Breast epithelium (tissue), 3 donors: ENCODE measurements around the gene DNMT3L.
"Not testable (repeated sequence)": the region's sequence is repeated elsewhere in the genome, so short reads cannot be mapped to it uniquely, and the experiment has no call there.

Experiments used
- POLR2AphosphoS5 ChIP-seq, 3 donors: sonication (generic); formaldehyde crosslinking; IDR thresholded peaks; one replicate each; pipeline ENCODE4 v1.6.1; 2017; ENCODE audit warnings: antibody characterized with exemption in 3 of 3
- TF ChIP-seq, protein P1 (sequence below), 3 donors: fragments of 450-650 bp; IDR thresholded peaks; one replicate each; pipeline ENCODE4 v1.5.1; 2016 to 2017; ENCODE audit warnings: antibody characterized with exemption in 3 of 3, mild to moderate bottlenecking in 3 of 3, moderate library complexity in 3 of 3

DNA sequence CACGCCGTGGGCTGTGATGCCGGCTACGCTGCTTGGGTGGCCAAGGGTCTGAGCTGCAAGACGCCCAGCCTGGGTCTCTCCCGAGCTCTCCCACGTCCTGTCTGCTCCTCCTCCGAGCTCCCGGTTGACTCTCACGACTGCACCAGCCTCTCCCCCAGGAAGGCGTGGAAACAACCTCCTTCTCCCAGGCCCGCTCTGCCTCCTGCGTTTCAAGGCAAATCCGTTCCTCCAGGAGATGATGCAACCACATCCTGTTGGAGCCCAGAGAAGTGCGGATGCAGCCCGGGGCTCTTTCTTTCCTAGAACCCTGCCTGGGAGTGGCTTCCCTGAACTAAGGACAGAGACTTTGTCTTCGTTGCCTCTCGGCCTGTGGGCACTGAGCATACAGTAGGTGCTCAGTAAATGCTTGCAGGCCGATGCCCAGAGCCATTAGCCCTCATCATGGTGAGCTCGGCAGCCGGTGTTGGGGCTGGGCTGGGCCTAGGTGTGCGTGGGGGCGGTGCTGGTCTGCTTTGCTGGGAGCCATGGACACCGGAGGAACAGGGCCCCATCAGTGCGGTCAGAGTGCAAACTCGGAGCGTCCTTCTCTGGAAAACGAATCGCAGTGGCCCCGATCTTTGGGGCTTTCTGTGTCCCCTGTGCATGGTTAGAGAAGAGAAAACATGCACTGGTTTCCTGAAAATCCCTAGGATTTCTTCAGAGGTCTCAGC lies 59.0 kb downstream of the DNMT3L start:
- TF ChIP-seq, protein P1, sequence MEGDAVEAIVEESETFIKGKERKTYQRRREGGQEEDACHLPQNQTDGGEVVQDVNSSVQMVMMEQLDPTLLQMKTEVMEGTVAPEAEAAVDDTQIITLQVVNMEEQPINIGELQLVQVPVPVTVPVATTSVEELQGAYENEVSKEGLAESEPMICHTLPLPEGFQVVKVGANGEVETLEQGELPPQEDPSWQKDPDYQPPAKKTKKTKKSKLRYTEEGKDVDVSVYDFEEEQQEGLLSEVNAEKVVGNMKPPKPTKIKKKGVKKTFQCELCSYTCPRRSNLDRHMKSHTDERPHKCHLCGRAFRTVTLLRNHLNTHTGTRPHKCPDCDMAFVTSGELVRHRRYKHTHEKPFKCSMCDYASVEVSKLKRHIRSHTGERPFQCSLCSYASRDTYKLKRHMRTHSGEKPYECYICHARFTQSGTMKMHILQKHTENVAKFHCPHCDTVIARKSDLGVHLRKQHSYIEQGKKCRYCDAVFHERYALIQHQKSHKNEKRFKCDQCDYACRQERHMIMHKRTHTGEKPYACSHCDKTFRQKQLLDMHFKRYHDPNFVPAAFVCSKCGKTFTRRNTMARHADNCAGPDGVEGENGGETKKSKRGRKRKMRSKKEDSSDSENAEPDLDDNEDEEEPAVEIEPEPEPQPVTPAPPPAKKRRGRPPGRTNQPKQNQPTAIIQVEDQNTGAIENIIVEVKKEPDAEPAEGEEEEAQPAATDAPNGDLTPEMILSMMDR (IDR thresholded peaks at IDR 0.05), result not testable (repeated sequence)
- TF ChIP-seq POLR2AphosphoS5 (IDR thresholded peaks at IDR 0.05), result not testable (repeated sequence)
